Activated naive CD8-positive, alpha-beta T cell treated with anti-CD3 and anti-CD28 coated beads for 36 hours (primary cell): Measurements from ENCODE around the gene GOLPH3L. TPM values are rescaled to one million over a fixed set of nuclear protein-coding genes. Genes with fewer than 3 reads are reported as not detected.
"Not testable (repeated sequence)": the region's sequence is repeated elsewhere in the genome, so short reads cannot be mapped to it uniquely, and the experiment has no call there.

Experiments used
- DNase-seq: peaks from one replicate; pipeline ENCODE4 v3.0.0; 2021
- H3K27ac Mint-ChIP-seq: one replicate; pipeline ENCODE4 v1.8.0; 2022; ENCODE audit warnings: mild to moderate bottlenecking, moderate library complexity, mixed read lengths
- H3K27me3 Mint-ChIP-seq: one replicate; pipeline ENCODE4 v1.8.0; 2022; ENCODE audit warnings: mild to moderate bottlenecking, mixed read lengths
- H3K36me3 Mint-ChIP-seq: one replicate; pipeline ENCODE4 v1.8.0; 2021; ENCODE audit warnings: mild to moderate bottlenecking, mixed read lengths
- H3K4me1 Mint-ChIP-seq: one replicate; pipeline ENCODE4 v1.8.0; 2021; ENCODE audit warnings: mixed read lengths
- H3K4me3 Mint-ChIP-seq: one replicate; pipeline ENCODE4 v1.8.0; 2022; ENCODE audit warnings: mild to moderate bottlenecking, moderate library complexity, mixed read lengths
- H3K9me3 Mint-ChIP-seq: one replicate; pipeline ENCODE4 v1.8.0; 2022; ENCODE audit warnings: mixed read lengths
- total RNA-seq, 2 experiments: library from RNA; stranded (reverse); gene quantifications; one replicate each; pipeline ENCODE4 v1.2.3, GENCODE V29; 2021

GOLPH3L gene
- total RNA-seq, 2 experiments from 2014 or later: 15.2 to 15.8 TPM

DNA sequence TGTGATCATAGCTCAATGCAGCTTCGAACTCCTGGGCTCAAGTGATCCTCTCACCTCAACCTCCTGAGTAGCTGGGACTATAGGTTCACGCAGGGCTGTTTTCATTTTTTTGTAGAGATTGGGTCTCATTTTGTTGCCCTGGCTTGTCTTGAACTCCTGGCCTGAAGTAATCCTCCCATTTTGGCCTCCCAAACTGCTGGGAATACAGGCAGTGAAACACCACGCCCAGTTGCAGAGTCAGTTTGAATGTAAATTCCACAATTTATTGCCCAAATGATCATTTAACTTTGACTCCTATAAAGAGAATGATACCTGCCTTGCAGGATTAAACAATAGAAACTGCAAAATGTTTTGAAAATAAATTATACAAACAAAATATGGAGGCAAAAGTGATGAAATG lies 10.7 kb downstream of the GOLPH3L start:
- no peak overlapping the region for H3K27ac Mint-ChIP-seq
- H3K4me3 Mint-ChIP-seq: no peak overlapping the region
- H3K9me3 Mint-ChIP-seq: no peaks in the 10 kb centered on the region
- peaks cover 14% of the 10 kb centered on the region for H3K4me1 Mint-ChIP-seq
- no peak for DNase-seq
- H3K36me3 Mint-ChIP-seq: peaks cover 4% of the 10 kb centered on the region
- H3K27me3 Mint-ChIP-seq: no peaks in the 10 kb centered on the region

DNA sequence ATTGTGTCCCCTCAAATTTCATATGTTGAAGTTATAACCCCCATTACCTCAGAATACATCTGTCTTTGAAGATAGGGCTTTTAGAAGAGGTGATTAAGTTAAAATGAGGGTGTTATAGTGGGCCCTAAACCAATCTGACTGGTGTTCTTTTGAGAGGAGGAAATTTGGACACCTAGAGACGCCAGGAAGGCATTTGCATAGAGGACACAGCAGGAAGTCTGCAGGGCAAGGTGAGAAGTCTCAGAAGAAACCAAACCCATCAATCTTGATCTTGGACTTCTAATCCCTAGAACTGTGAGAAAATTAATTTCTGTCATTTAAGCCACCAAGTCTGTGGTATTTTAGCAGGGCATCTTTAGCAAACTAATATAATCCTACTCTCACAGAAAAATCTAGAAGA lies 13.0 kb downstream of the GOLPH3L start:
- Mint-ChIP-seq H3K4me1 (peaks cover 13% of the 10 kb centered on the region), H3K27ac (no peak overlapping the region), H3K9me3 (no peaks in the 10 kb centered on the region), H3K27me3 (no peaks in the 10 kb centered on the region), H3K36me3 (peaks cover 4% of the 10 kb centered on the region), H3K4me3 (no peak overlapping the region)
- no peak for DNase-seq

DNA sequence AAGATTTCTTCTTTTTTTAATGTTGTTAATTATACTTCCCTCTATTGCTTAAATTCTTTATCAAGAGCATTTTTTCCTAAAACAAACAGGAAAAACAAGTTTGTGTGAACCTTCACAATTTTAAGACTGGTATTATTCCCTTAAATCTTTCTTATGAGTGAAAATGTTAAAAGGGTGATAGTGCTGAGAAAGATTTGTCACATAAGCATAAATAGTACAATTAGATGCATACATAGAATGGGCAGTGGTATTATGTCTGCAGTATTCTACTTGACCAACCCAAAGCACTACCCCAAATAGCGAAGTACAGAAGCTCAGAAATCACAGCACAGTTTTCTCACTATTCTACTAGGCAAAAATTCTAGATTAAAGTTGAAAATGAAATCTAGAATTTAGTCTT lies 18.0 kb downstream of the GOLPH3L start:
- no peak for DNase-seq
- Mint-ChIP-seq H3K36me3 (peaks cover 2% of the 10 kb centered on the region), H3K27me3 (no peaks in the 10 kb centered on the region), H3K27ac (no peak overlapping the region), H3K4me3 (no peak overlapping the region), H3K9me3 (no peaks in the 10 kb centered on the region), H3K4me1 (peaks cover 9% of the 10 kb centered on the region)

DNA sequence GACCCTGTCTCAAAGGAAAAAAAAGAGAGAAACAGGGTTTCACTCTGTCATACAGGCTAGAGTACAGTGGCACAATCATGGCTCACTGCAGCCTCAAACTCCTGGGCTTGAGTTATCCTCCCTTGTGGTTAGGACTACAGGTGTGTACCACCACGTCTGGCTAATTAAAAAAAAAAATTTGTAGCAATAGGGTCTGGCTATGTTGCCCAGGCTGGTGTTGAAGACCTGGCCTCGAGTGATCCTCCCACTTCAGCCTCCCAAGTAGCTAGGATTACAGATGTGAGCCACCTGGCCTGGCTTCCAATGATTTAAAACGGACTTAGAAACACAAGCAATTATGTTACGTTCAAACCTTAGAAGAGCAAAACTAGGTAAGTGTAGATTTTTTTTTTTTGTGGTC lies 22.1 kb downstream of the GOLPH3L start:
- no peaks in the 10 kb centered on the region for H3K36me3 Mint-ChIP-seq
- H3K4me3 Mint-ChIP-seq: no peak overlapping the region
- no peak for DNase-seq
- H3K9me3 Mint-ChIP-seq: no peaks in the 10 kb centered on the region
- H3K27ac Mint-ChIP-seq: no peak overlapping the region
- H3K4me1 Mint-ChIP-seq: peaks cover 6% of the 10 kb centered on the region
- no peaks in the 10 kb centered on the region for H3K27me3 Mint-ChIP-seq

DNA sequence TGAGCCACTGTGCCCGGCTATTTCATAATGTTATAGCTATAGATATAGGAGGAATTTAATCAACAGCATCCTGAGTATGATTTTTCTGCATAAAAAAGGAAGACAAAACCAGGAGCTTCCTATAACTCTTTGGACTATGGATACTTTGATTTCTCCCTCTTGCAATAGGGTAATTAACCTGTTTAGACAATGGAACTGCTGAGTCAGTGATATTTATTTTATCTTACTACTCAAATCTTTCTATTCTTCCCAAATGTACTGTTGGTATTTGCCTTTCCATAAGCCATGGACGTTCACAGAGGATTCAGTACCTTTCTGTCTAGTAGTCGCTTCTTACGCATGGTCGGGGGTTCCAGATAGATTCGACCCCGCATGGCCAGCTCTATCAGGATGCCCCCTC lies 33.6 kb downstream of the GOLPH3L start:
- peaks cover 7% of the 10 kb centered on the region for H3K36me3 Mint-ChIP-seq
- peaks cover 9% of the 10 kb centered on the region for H3K4me1 Mint-ChIP-seq
- no peak overlapping the region for H3K27ac Mint-ChIP-seq
- H3K27me3 Mint-ChIP-seq: no peaks in the 10 kb centered on the region
- H3K4me3 Mint-ChIP-seq: no peak overlapping the region
- DNase-seq: no peak
- no peaks in the 10 kb centered on the region for H3K9me3 Mint-ChIP-seq

DNA sequence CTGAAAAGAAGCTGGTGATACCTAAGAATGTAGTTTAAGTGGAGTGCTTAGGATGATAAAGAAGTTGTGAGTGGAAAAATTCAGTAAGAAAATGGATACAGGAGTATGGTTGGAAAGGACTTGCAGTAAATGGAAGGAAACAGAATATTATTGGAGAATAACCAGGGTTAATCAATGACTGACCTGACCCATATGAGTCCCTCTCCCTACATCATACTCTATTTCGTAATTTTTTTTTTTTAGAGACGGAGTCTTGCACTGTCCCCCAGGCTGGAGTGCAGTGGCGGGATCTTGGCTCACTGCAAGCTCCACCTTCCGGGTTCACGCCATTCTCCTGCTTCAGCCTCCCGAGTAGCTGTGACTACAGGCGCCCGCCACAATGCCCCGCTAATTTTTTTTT lies 34.1 kb downstream of the GOLPH3L start:
- DNase-seq: no peak
- Mint-ChIP-seq H3K4me1 (peaks cover 9% of the 10 kb centered on the region), H3K27me3 (no peaks in the 10 kb centered on the region), H3K36me3 (peaks cover 7% of the 10 kb centered on the region), H3K9me3 (no peaks in the 10 kb centered on the region), H3K4me3 (no peak overlapping the region), H3K27ac (no peak overlapping the region)

DNA sequence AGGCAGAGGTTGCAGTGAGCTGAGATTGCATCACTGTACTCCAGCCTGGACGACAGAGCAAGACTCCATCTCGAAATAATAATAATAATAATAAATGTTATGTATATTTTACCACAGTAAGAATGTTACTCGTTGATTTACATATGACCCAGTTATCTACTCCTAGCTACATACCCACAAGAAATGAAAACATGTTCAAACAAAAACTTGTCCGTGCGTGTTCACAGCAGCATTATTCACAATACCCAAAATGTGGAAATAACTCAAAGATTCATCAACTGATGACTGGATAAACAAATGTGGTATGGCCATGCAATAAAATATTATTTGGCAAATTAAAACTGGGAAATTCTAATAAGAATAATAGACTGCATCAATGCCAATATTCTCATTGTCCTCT lies 35.8 kb downstream of the GOLPH3L start:
- Mint-ChIP-seq H3K36me3 (peaks cover 7% of the 10 kb centered on the region), H3K27me3 (no peaks in the 10 kb centered on the region), H3K27ac (no peak overlapping the region), H3K4me1 (peaks cover 9% of the 10 kb centered on the region), H3K9me3 (no peaks in the 10 kb centered on the region), H3K4me3 (no peak overlapping the region)
- no peak for DNase-seq

DNA sequence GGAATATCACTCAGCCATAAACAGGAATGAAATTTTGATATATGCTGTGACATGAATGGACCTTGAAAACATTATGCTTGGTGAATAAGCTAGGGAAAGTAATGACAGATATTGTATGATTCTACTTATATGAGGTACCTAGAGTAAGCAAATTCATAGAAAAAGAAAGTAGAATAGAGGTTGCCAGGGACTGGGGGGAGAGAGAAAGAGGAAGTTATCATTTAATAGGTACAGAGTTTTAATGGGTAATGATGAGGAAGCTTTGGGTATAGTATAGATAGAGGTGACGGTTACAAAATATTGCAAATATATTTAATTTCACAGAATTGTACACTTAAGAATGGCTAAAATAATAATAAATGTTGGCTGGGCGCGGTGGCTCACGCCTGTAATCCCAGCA lies 36.4 kb downstream of the GOLPH3L start:
- Mint-ChIP-seq H3K4me1 (peaks cover 9% of the 10 kb centered on the region), H3K4me3 (no peak overlapping the region), H3K36me3 (peaks cover 7% of the 10 kb centered on the region), H3K27ac (no peak overlapping the region), H3K27me3 (no peaks in the 10 kb centered on the region), H3K9me3 (no peaks in the 10 kb centered on the region)
- no peak for DNase-seq

DNA sequence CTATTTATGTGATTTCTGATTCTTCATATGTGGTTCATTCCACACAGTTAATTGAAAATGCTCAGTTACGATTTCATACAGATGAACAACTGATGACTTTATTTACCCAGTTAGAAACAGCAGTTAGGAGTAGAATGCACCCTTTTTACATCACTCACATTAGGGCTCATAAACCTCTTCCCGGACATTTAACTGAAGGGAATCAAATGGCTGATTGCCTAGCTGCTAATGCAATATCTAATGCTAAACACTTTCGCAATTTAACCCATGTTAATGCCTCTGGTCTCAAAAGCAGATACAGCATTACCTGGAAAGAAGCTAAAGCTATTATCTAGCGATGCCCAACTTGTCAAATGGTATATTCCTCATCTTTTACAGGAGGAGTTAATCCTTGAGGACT lies 39.9 kb downstream of the GOLPH3L start:
- H3K4me1 Mint-ChIP-seq, H3K27me3 Mint-ChIP-seq, H3K4me3 Mint-ChIP-seq, DNase-seq, H3K27ac Mint-ChIP-seq, H3K36me3 Mint-ChIP-seq, H3K9me3 Mint-ChIP-seq: not testable (repeated sequence)

DNA sequence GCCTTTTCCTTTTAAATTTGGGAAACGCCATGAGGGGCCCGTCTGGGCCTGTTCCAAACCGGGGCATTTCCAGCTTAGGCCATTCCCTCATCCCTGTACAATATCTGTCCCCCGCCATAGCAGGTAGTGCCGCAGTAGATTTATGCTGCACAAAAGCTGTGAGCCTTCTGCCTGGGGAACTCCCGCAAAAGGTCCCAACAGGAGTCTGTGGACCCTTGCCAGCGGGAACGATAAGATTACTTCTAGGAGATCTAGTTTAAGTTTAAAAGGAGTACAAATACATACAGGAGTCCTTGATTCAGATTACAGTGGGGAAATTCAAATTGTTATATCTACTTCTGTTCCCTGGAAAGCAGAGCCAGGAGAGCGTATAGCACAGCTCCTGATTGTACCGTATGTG lies 42.3 kb downstream of the GOLPH3L start:
- not testable (repeated sequence) for H3K4me3 Mint-ChIP-seq, H3K4me1 Mint-ChIP-seq, H3K9me3 Mint-ChIP-seq, H3K36me3 Mint-ChIP-seq, DNase-seq, H3K27ac Mint-ChIP-seq, H3K27me3 Mint-ChIP-seq

DNA sequence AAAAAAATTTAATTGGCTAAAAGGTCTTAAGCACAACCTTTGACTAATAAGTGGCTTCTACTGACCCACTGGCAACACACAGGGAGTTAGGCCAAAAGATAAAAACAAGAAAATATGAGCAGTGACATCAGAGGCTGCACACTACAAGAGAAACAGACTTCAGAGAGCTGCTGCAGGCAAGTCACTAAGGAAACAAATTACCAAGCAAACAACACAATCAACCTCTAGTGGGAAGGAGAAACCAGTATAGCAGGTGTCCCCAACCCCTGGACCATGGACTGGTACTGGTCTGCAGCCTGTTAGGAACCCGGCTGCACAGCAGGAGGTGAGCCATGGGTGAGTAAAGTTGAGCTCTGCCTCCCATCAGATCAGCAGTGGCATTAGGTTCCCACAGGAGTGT lies 46.8 kb downstream of the GOLPH3L start:
- no peaks in the 10 kb centered on the region for H3K9me3 Mint-ChIP-seq
- H3K4me1 Mint-ChIP-seq: peaks cover 1% of the 10 kb centered on the region
- DNase-seq: no peak
- H3K36me3 Mint-ChIP-seq: peaks cover 8% of the 10 kb centered on the region
- no peaks in the 10 kb centered on the region for H3K27me3 Mint-ChIP-seq
- no peak overlapping the region for H3K4me3 Mint-ChIP-seq
- no peak overlapping the region for H3K27ac Mint-ChIP-seq

DNA sequence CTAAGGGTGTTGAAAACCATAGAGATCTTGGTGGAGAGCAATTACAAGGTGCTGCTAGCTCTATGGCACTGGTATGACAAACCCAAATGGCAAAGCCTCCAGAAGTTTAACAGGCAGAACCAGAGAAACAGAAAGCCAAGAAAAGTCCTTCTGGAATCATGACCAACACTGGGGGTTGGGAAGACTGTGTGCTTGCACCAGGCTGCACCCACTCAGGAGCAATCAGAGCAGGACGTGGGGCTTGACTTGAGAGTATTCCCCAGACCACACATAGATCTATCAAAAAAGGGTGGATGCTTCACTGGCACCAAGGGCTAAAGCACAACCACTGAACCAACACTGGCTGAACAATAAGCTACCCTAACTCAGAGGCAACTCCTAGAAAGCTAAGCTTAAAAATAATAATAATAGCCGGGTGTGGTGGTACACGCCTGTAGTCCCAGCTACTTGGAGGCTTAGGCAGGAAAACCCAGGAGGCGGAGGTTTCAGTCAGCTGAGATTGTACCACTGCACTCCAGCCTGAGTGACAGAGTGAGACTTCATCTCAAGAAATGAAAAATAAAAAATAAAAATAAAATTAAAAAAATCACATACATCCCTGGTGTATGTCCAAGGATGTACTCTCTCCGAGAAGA lies 47.4 kb downstream of the GOLPH3L start:
- Mint-ChIP-seq H3K27me3 (no peaks in the 10 kb centered on the region), H3K27ac (no peak overlapping the region), H3K4me3 (no peak overlapping the region), H3K36me3 (peaks cover 8% of the 10 kb centered on the region), H3K9me3 (no peaks in the 10 kb centered on the region), H3K4me1 (peaks cover 1% of the 10 kb centered on the region)
- DNase-seq: no peak

DNA sequence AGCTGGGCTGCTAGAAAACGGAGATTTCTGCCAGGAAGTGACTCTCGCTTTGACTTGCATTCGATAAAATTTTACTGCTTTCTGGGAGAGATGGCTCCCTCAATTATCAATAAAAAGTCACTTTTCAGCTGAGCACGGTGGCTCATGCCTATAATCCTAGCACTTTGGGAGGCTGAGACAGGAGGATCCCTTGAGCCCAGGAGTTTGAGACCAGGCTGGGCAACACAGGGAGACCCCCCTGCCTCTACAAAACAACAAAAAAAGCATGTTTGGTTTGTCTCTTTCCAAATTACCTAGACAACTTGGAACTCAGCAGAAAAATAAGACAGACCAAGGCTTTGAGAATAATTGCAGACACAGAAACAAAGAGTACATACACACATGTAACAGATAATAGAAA lies 54.7 kb downstream of the GOLPH3L start:
- no peaks in the 10 kb centered on the region for H3K4me1 Mint-ChIP-seq
- no peaks in the 10 kb centered on the region for H3K36me3 Mint-ChIP-seq
- no peaks in the 10 kb centered on the region for H3K9me3 Mint-ChIP-seq

DNA sequence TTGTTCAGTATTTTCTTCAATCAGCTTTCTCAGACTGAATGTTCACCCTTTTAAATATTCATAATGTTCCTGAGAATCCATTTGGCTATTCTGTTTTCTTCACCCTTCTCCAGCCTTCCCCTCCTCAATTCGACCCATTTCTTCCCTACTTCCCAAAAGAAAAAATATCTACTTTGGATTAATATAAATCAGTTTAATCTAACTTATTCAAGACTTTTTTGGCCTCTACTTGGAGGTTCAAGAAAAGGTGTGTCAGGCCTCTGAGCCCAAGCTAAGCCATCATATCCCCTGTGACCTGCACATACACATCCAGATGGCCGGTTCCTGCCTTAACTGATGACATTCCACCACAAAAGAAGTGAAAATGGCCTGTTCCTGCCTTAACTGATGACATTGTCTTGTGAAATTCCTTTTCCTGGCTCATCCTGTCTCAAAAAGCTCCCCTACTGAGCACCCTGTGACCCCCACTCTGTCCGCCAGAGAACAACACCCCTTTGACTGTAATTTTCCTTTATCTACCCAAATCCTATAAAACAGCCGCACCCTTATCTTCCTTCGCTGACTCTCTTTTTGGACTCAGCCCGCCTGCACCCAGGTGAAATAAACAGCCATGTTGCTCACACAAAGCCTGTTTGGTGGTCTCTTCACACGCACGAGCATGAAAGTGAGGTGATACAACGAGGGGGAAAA lies 55.7 kb downstream of the GOLPH3L start:
- H3K27ac Mint-ChIP-seq, H3K4me1 Mint-ChIP-seq, H3K4me3 Mint-ChIP-seq, H3K27me3 Mint-ChIP-seq, H3K36me3 Mint-ChIP-seq, H3K9me3 Mint-ChIP-seq, DNase-seq: not testable (repeated sequence)

More for the DNA sequence above, 54.7 kb downstream of the GOLPH3L start:
- Mint-ChIP-seq H3K27me3 (no peaks in the 10 kb centered on the region), H3K27ac (no peak overlapping the region), H3K4me3 (no peak overlapping the region)
- no peak for DNase-seq

DNA sequence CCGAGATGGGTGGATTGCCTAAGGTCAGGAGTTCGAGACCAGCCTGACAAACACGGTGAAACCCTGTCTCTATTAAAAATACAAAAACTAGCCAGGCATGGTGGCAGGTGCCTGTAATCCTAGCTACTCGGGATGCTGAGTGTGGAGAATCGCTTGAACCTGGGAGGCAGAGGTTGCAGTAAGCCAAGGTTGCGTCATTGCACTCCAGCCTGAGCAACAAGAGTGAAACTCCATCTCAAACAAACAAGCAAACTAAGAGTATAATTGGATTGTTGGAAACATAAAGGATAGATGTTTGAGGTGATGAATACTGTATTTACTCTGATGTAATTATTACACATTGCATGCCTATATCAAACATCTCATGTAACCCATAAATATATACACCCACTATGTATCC lies 58.5 kb downstream of the GOLPH3L start:
- not testable (repeated sequence) for H3K4me1 Mint-ChIP-seq, H3K9me3 Mint-ChIP-seq, DNase-seq, H3K36me3 Mint-ChIP-seq, H3K4me3 Mint-ChIP-seq, H3K27ac Mint-ChIP-seq, H3K27me3 Mint-ChIP-seq

DNA sequence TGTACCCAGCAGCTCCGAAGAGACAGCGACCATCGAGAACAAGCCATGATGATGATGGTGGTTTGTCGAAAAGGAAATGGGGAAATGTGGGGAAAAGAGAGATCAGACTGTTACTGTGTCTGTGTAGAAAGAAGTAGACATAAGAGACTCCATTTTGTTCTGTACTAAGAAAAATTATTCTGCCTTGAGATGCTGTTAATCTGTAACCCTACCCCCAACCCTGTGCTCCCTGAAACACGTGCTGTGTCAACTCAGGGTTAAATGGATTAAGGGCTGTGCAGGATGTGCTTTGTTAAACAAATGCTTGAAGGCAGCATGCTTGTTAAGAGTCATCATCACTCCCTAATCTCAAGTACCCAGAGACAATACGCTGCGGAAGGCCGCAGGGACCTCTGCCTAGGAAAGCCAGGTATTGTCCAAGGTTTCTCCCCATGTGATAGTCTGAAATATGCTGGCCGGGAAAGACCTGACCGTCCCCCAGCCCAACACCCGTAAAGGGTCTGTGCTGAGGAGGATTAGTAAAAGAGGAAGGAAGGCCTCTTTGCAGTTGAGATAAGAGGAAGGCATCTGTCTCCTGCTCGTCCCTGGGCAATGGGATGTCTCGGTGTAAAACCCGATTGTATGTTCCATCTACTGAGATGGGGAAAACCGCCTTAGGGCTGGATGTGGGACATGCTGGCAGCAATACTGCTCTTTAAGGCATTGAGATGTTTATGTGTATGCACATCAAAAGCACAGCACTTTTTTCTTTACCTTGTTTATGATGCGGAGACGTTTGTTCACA lies 61.9 kb downstream of the GOLPH3L start:
- DNase-seq, H3K9me3 Mint-ChIP-seq, H3K4me3 Mint-ChIP-seq, H3K27ac Mint-ChIP-seq, H3K27me3 Mint-ChIP-seq, H3K36me3 Mint-ChIP-seq, H3K4me1 Mint-ChIP-seq: not testable (repeated sequence)
